Mammary epithelial cell (primary cell): ENCODE results near the gene TDRD12.
"Not testable (repeated sequence)": the region's sequence is repeated elsewhere in the genome, so short reads cannot be mapped to it uniquely, and the experiment has no call there.

Source experiments
- CTCF ChIP-seq, 2 donors: IDR thresholded peaks in 1 of 2; conservative IDR thresholded peaks in 1 of 2; 2 replicates each; pipeline ENCODE4 v1.5.1; 2011 to 2012; ENCODE audit warnings: inconsistent platforms in 2 of 2, low read length in 2 of 2, mild to moderate bottlenecking in 2 of 2, control low read depth in 1 of 2, low read depth in 1 of 2; ENCODE audit not compliant: insufficient read depth in 1 of 2; ENCODE audit errors: extremely low read depth in 1 of 2
- EZH2 ChIP-seq: IDR thresholded peaks from 2 replicates; pipeline ENCODE4 v1.6.1; 2012; ENCODE audit warnings: low read length, inconsistent platforms, borderline replicate concordance

GRCh38 chr19:32833388-32833787, 113.8 kb downstream of the TDRD12 start:
- TF ChIP-seq CTCF (conservative IDR thresholded peaks at IDR 0.05 in 1 of 2, IDR thresholded peaks at IDR 0.05 in 1 of 2; ENCODE audit: extremely low read depth in 1 of 2, insufficient read depth in 1 of 2, low read depth in 1 of 2, low read length in 2 of 2); EZH2: not testable (repeated sequence)
